H1 (cell line): ENCODE results near the gene KLHDC8A. TPM values are rescaled to one million over a fixed set of nuclear protein-coding genes. Genes with fewer than 3 reads are reported as not detected.

Experiments
- CHD7 ChIP-seq: fragments of 300-600 bp; sonication (generic); IDR thresholded peaks from 2 replicates; pipeline ENCODE4 v1.7.1; 2012; ENCODE audit warnings: low read length, moderate library complexity, mild to moderate bottlenecking, inconsistent platforms; ENCODE audit not compliant: insufficient replicate concordance
- polyA plus RNA-seq, 7 experiments: library from polyadenylated mRNA; depleted of rRNA in 3 of 7; stranded (reverse) in 5 of 7; unstranded in 2 of 7; fragments of >200 nt in 5 of 7; fragments of 200-250 nt in 2 of 7; gene quantifications; 1 replicate in 5 of 7; 2 replicates in 1 of 7; 4 replicates in 1 of 7; pipeline versions ENCODE4 v1.2.1 to v1.2.3, GENCODE V29; 2011 to 2013; ENCODE audit warnings: missing spikeins in 2 of 7, mixed read lengths in 2 of 7
- total RNA-seq: library from RNA; stranded (reverse); fragmentation: NEBNext Ultra II Directional; extraction: Animal tissue kit (Norgen Biotek cat#: 25700); gene quantifications from 2 replicates; pipeline ENCODE4 v1.2.1, GENCODE V29; 2021

The KLHDC8A gene
- total and polyA plus RNA-seq, 2 of the 8 experiments (the other 6 are each of a cell fraction or from before 2014, with no cell fraction given) = 1.9 to 3.4 TPM

GRCh38 chr1:205387845-205388244 lies 31.1 kb upstream of the KLHDC8A start (continued):
- no peak for TF ChIP-seq CHD7
- TF ChIP-seq, all 59 proteins: peak for 1
